Measurements from ENCODE around the gene DIP2B. TPM values are rescaled to one million over a fixed set of nuclear protein-coding genes. Genes with fewer than 3 reads are reported as not detected.

DIP2B gene
- total RNA-seq, 2 donors from 2014 or later, result 30.8 to 34.3 TPM

GRCh38 chr12:50621399-50622300, 116.9 kb downstream of the DIP2B start:
- Mint-ChIP-seq H3K27me3 (no peaks in the 10 kb centered on the region), H3K36me3 (no peaks in the 10 kb centered on the region), H3K27ac (peak overlapping the region in 1 of 2 donors; percentile 48), H3K4me3 (no peak overlapping the region), H3K4me1 (ENCODE audit: low read depth in 2 of 2) (peaks cover 37 to 41% of the 10 kb centered on the region in 2 donors), H3K9me3 (no peaks in the 10 kb centered on the region)
- no peak for ATAC-seq
- DNase-seq (ENCODE audit: low spot score), result no peak

- H3K4me3 Mint-ChIP-seq, result peak overlapping the region; percentile 28
- DNase-seq (ENCODE audit: low spot score) (no peak), ATAC-seq (peak in 1 of 2 donors; percentile 83)
- H3K9me3 Mint-ChIP-seq, result no peaks in the 10 kb centered on the region
- peaks cover 6% of the 10 kb centered on the region for H3K36me3 Mint-ChIP-seq
- H3K27ac Mint-ChIP-seq, result peak overlapping the region; percentile 64
- no peaks in the 10 kb centered on the region for H3K27me3 Mint-ChIP-seq
- H3K4me1 Mint-ChIP-seq (ENCODE audit: low read depth in 2 of 2), result peaks cover 28 to 30% of the 10 kb centered on the region in 2 donors
These were observed 120.5 kb downstream of the DIP2B start for GRCh38 chr12:50625029-50625925.

GRCh38 chr12:50626026-50626425, 121.2 kb downstream of the DIP2B start:
- DNase-seq (ENCODE audit: low spot score) (no peak), ATAC-seq (no peak)
- no peak overlapping the region for H3K27ac Mint-ChIP-seq
- H3K36me3 Mint-ChIP-seq, result peaks cover 10% of the 10 kb centered on the region
- H3K27me3 Mint-ChIP-seq, result no peaks in the 10 kb centered on the region
- no peak overlapping the region for H3K4me3 Mint-ChIP-seq
- peaks cover 20 to 23% of the 10 kb centered on the region in 2 donors for H3K4me1 Mint-ChIP-seq (ENCODE audit: low read depth in 2 of 2)
- no peaks in the 10 kb centered on the region for H3K9me3 Mint-ChIP-seq

GRCh38 chr12:50627491-50627890, 122.7 kb downstream of the DIP2B start:
- Mint-ChIP-seq H3K9me3 (no peaks in the 10 kb centered on the region), H3K4me3 (no peak overlapping the region), H3K27me3 (no peaks in the 10 kb centered on the region), H3K27ac (no peak overlapping the region), H3K4me1 (ENCODE audit: low read depth in 2 of 2) (peaks cover 11 to 13% of the 10 kb centered on the region in 2 donors), H3K36me3 (peaks cover 12% of the 10 kb centered on the region)
- no peak for ATAC-seq
- DNase-seq (ENCODE audit: low spot score), result no peak

- H3K27me3 Mint-ChIP-seq, result no peaks in the 10 kb centered on the region
- no peak for ATAC-seq
- no peak overlapping the region for H3K4me3 Mint-ChIP-seq
These were observed 123.6 kb downstream of the DIP2B start for GRCh38 chr12:50628394-50628793.

GRCh38 chr12:50633955-50634354, 129.2 kb downstream of the DIP2B start:
- H3K4me3 Mint-ChIP-seq, result no peak overlapping the region
- H3K27ac Mint-ChIP-seq, result no peak overlapping the region
- H3K36me3 Mint-ChIP-seq, result peaks cover 6% of the 10 kb centered on the region
- no peaks in the 10 kb centered on the region for H3K9me3 Mint-ChIP-seq
- ATAC-seq, result no peak
- H3K4me1 Mint-ChIP-seq (ENCODE audit: low read depth in 2 of 2), result peaks cover 0 to 9% of the 10 kb centered on the region in 2 donors
- no peaks in the 10 kb centered on the region for H3K27me3 Mint-ChIP-seq
- DNase-seq (ENCODE audit: low spot score), result no peak

More at GRCh38 chr12:50628394-50628793, 123.6 kb downstream of the DIP2B start:
- peaks cover 11% of the 10 kb centered on the region in 2 donors for H3K4me1 Mint-ChIP-seq (ENCODE audit: low read depth in 2 of 2)
- no peak for DNase-seq (ENCODE audit: low spot score)
- peaks cover 12% of the 10 kb centered on the region for H3K36me3 Mint-ChIP-seq
- H3K9me3 Mint-ChIP-seq, result no peaks in the 10 kb centered on the region
- no peak overlapping the region for H3K27ac Mint-ChIP-seq

GRCh38 chr12:50634379-50634778, 129.6 kb downstream of the DIP2B start:
- Mint-ChIP-seq H3K4me1 (ENCODE audit: low read depth in 2 of 2) (peaks cover 0 to 9% of the 10 kb centered on the region in 2 donors), H3K36me3 (peaks cover 6% of the 10 kb centered on the region), H3K4me3 (no peak overlapping the region), H3K27ac (no peak overlapping the region), H3K27me3 (no peaks in the 10 kb centered on the region), H3K9me3 (no peaks in the 10 kb centered on the region)
- ATAC-seq, result no peak
- DNase-seq (ENCODE audit: low spot score), result no peak

GRCh38 chr12:50635364-50635763, 130.6 kb downstream of the DIP2B start:
- Mint-ChIP-seq H3K36me3 (peaks cover 6% of the 10 kb centered on the region), H3K27ac (no peak overlapping the region), H3K4me1 (ENCODE audit: low read depth in 2 of 2) (peaks cover 0 to 6% of the 10 kb centered on the region in 2 donors), H3K4me3 (no peak overlapping the region), H3K9me3 (no peaks in the 10 kb centered on the region), H3K27me3 (no peaks in the 10 kb centered on the region)
- DNase-seq (ENCODE audit: low spot score) (no peak), ATAC-seq (no peak)

GRCh38 chr12:50635857-50636256, 131.1 kb downstream of the DIP2B start:
- H3K27ac Mint-ChIP-seq, result no peak overlapping the region

GRCh38 chr12:50636505-50636904, 131.7 kb downstream of the DIP2B start:
- Mint-ChIP-seq H3K4me3 (no peak overlapping the region), H3K27me3 (no peaks in the 10 kb centered on the region), H3K4me1 (ENCODE audit: low read depth in 2 of 2) (peaks cover 5 to 15% of the 10 kb centered on the region in 2 donors), H3K36me3 (no peaks in the 10 kb centered on the region), H3K27ac (no peak overlapping the region), H3K9me3 (no peaks in the 10 kb centered on the region)
- ATAC-seq (no peak), DNase-seq (ENCODE audit: low spot score) (no peak)

More at GRCh38 chr12:50635857-50636256, 131.1 kb downstream of the DIP2B start:
- no peak for ATAC-seq
- H3K4me1 Mint-ChIP-seq (ENCODE audit: low read depth in 2 of 2), result peaks cover 0 to 8% of the 10 kb centered on the region in 2 donors
- no peak for DNase-seq (ENCODE audit: low spot score)
- no peaks in the 10 kb centered on the region for H3K9me3 Mint-ChIP-seq
- H3K4me3 Mint-ChIP-seq, result no peak overlapping the region
- no peaks in the 10 kb centered on the region for H3K27me3 Mint-ChIP-seq
- H3K36me3 Mint-ChIP-seq, result peaks cover 4% of the 10 kb centered on the region

- no peak for DNase-seq (ENCODE audit: low spot score)
- Mint-ChIP-seq H3K4me1 (ENCODE audit: low read depth in 2 of 2) (peaks cover 11 to 15% of the 10 kb centered on the region in 2 donors), H3K36me3 (no peaks in the 10 kb centered on the region), H3K27ac (peak overlapping the region in 1 of 2 donors; percentile 77), H3K9me3 (no peaks in the 10 kb centered on the region), H3K4me3 (no peak overlapping the region), H3K27me3 (no peaks in the 10 kb centered on the region)
- no peak for ATAC-seq
These were observed 133.2 kb downstream of the DIP2B start for GRCh38 chr12:50637870-50638481.

GRCh38 chr12:50638482-50638880, 133.7 kb downstream of the DIP2B start:
- H3K27ac Mint-ChIP-seq, result no peak overlapping the region
- peaks cover 11 to 15% of the 10 kb centered on the region in 2 donors for H3K4me1 Mint-ChIP-seq (ENCODE audit: low read depth in 2 of 2)

GRCh38 chr12:50639721-50640120, 134.9 kb downstream of the DIP2B start:
- Mint-ChIP-seq H3K27me3 (no peaks in the 10 kb centered on the region), H3K4me1 (ENCODE audit: low read depth in 2 of 2) (peaks cover 11 to 15% of the 10 kb centered on the region in 2 donors), H3K36me3 (no peaks in the 10 kb centered on the region), H3K27ac (no peak overlapping the region), H3K4me3 (no peak overlapping the region), H3K9me3 (no peaks in the 10 kb centered on the region)
- DNase-seq (ENCODE audit: low spot score) (no peak), ATAC-seq (no peak)

More at GRCh38 chr12:50638482-50638880, 133.7 kb downstream of the DIP2B start:
- Mint-ChIP-seq H3K36me3 (no peaks in the 10 kb centered on the region), H3K4me3 (no peak overlapping the region), H3K9me3 (no peaks in the 10 kb centered on the region), H3K27me3 (no peaks in the 10 kb centered on the region)
- no peak for DNase-seq (ENCODE audit: low spot score)
- no peak for ATAC-seq
